ENCODE data around the gene TRAM1L1.

The TRAM1L1 gene

GRCh38 chr4:117084866-117085701 lies at the start of gene TRAM1L1:
TRAM1L1 (minus strand) TSS chr4:117085576; CDS start chr4:117085393, 183 bp downstream.
- DNase-seq: no peak

GRCh38 chr4:117134386-117134785 lies 49.0 kb upstream of the TRAM1L1 start:
- DNase-seq: no peak

- no peak for DNase-seq
These were observed 11.5 kb upstream of the TRAM1L1 start for GRCh38 chr4:117096886-117097285.

GRCh38 chr4:117096462-117096861 lies 11.1 kb upstream of the TRAM1L1 start:
- no peak for DNase-seq

- DNase-seq: no peak
These were observed 8.2 kb upstream of the TRAM1L1 start for GRCh38 chr4:117093571-117093970.

- no peak for DNase-seq
These were observed 7.6 kb downstream of the TRAM1L1 start for GRCh38 chr4:117077760-117078159.

GRCh38 chr4:117068120-117068519 lies 17.3 kb downstream of the TRAM1L1 start:
- no peak for DNase-seq

GRCh38 chr4:117063961-117064696 lies 21.2 kb downstream of the TRAM1L1 start:
- no peak for DNase-seq

- no peak for DNase-seq
These were observed 42.4 kb downstream of the TRAM1L1 start for GRCh38 chr4:117042962-117043361.

Measured in activated effector memory CD4-positive, alpha-beta T cell treated with Interleukin-2 at 50 U/mL for 16 hours (primary cell).